Fibroblast of skin of left biceps (primary cell): ENCODE results near the gene GSTA2.
A peak's percentile ranks its signal among the peaks of the same experiment; 100 is the strongest.
"Not testable (repeated sequence)": the region's sequence is repeated elsewhere in the genome, so short reads cannot be mapped to it uniquely, and the experiment has no call there.

Source experiments
- DNase-seq, 2 experiments: peaks; one replicate each; pipeline ENCODE4 v3.0.0-alpha.2; 2013; ENCODE audit warnings: low read depth in 2 of 2

The GSTA2 gene

GRCh38 chr6:52725535-52726192 lies 37.6 kb downstream of the GSTA2 start:
- no peak for DNase-seq

GRCh38 chr6:52725143-52725534 lies 38.1 kb downstream of the GSTA2 start:
- DNase-seq = no peak

- DNase-seq = peak; percentile 15 to 17
These were observed 38.7 kb downstream of the GSTA2 start for GRCh38 chr6:52724406-52725121.

GRCh38 chr6:52724042-52724405 lies 39.3 kb downstream of the GSTA2 start:
- no peak for DNase-seq

GRCh38 chr6:52720321-52720720 lies 43.0 kb downstream of the GSTA2 start:
- no peak for DNase-seq

- no peak for DNase-seq
These were observed 44.7 kb downstream of the GSTA2 start for GRCh38 chr6:52718550-52718949.

- DNase-seq = not testable (repeated sequence)
These were observed 48.5 kb downstream of the GSTA2 start for GRCh38 chr6:52714761-52715160.

- no peak for DNase-seq
These were observed 51.1 kb downstream of the GSTA2 start for GRCh38 chr6:52712136-52712535.

- no peak for DNase-seq
These were observed 55.2 kb downstream of the GSTA2 start for GRCh38 chr6:52707963-52708680.

- DNase-seq = no peak
These were observed 57.3 kb downstream of the GSTA2 start for GRCh38 chr6:52706001-52706400.

GRCh38 chr6:52704781-52705502 lies 58.3 kb downstream of the GSTA2 start:
- not testable (repeated sequence) for DNase-seq

GRCh38 chr6:52704060-52704459 lies 59.2 kb downstream of the GSTA2 start:
- DNase-seq = no peak
